WTC11 (cell line): ENCODE results near the gene NPAS1. TPM values are rescaled to one million over a fixed set of nuclear protein-coding genes. Genes with fewer than 3 reads are reported as not detected.
A peak's percentile ranks its signal among the peaks of the same experiment; 100 is the strongest.

Experiments
- ATAC-seq: fragments of 200-7000 bp; cut with Tn5 transposase; 2 replicates; pipeline ENCODE4 v1.10.0; 2021; ENCODE audit warnings: mild to moderate bottlenecking, moderate library complexity
- CTCF ChIA-PET: fragments of 300-600 bp; sonication (Branson Sonifier 250); formaldehyde crosslinking; loops from one replicate; lab custom pipeline; 2021; ENCODE audit warnings: antibody characterized with exemption; lab: Charles Lee
- POLR2A ChIA-PET: fragments of 350-600 bp; sonication (Branson Sonifier 250); formaldehyde crosslinking; loops from one replicate; lab custom pipeline; 2021; ENCODE audit warnings: antibody characterized with exemption; lab: Charles Lee
- DNase-seq: peaks from one replicate; pipeline ENCODE4 v3.0.0; 2021; ENCODE audit warnings: low spot score
- H3K27ac Mint-ChIP-seq: 2 replicates; pipeline ENCODE4 v1.8.0; 2021; ENCODE audit warnings: mixed read lengths
- H3K27me3 Mint-ChIP-seq: 2 replicates; pipeline ENCODE4 v1.8.0; 2021; ENCODE audit warnings: low read depth, mild to moderate bottlenecking, moderate library complexity, mixed read lengths
- H3K36me3 Mint-ChIP-seq: 2 replicates; pipeline ENCODE4 v1.8.0; 2021; ENCODE audit warnings: mixed read lengths
- H3K4me1 Mint-ChIP-seq: 2 replicates; pipeline ENCODE4 v1.8.0; 2022; ENCODE audit warnings: mixed read lengths
- H3K4me3 Mint-ChIP-seq: 2 replicates; pipeline ENCODE4 v1.8.0; 2021; ENCODE audit warnings: mild to moderate bottlenecking, moderate library complexity, mixed read lengths
- H3K9me3 Mint-ChIP-seq: 2 replicates; pipeline ENCODE4 v1.8.0; 2021; ENCODE audit warnings: mixed read lengths
- ESRRA ChIP-seq: sonication (generic); formaldehyde crosslinking; IDR thresholded peaks from 2 replicates; pipeline ENCODE4 v1.8.1; 2022; ENCODE audit warnings: mild to moderate bottlenecking, missing genetic modification reagents, borderline replicate concordance
- ETV6 ChIP-seq: sonication (generic); formaldehyde crosslinking; IDR thresholded peaks from 2 replicates; pipeline ENCODE4 v1.8.1; 2022; ENCODE audit warnings: mild to moderate bottlenecking, missing genetic modification reagents
- GABPB1 ChIP-seq: sonication (generic); formaldehyde crosslinking; IDR thresholded peaks from 2 replicates; pipeline ENCODE4 v1.8.1; 2023; ENCODE audit warnings: mild to moderate bottlenecking, missing genetic modification reagents
- NR1H2 ChIP-seq: sonication (generic); formaldehyde crosslinking; IDR thresholded peaks from 2 replicates; pipeline ENCODE4 v1.9.0; 2021; ENCODE audit warnings: mild to moderate bottlenecking, moderate library complexity, missing genetic modification reagents
- OVOL2 ChIP-seq: fragments of 250-450 bp; sonication (Bioruptor Pico); IDR thresholded peaks from 2 replicates; pipeline ENCODE4 v1.9.0; 2021; ENCODE audit warnings: mild to moderate bottlenecking, borderline replicate concordance
- SMAD3 ChIP-seq: sonication (generic); formaldehyde crosslinking; IDR thresholded peaks from 2 replicates; pipeline ENCODE4 v1.8.0; 2022; ENCODE audit warnings: missing genetic modification reagents, mild to moderate bottlenecking, borderline replicate concordance
- ZNF219 ChIP-seq: sonication (generic); formaldehyde crosslinking; IDR thresholded peaks from 2 replicates; pipeline ENCODE4 v1.8.0; 2023; ENCODE audit warnings: missing genetic modification reagents, mild to moderate bottlenecking, borderline replicate concordance
- ZNF317 ChIP-seq: sonication (generic); formaldehyde crosslinking; IDR thresholded peaks from 2 replicates; pipeline ENCODE4 v1.8.1; 2023; ENCODE audit warnings: low read depth, mild to moderate bottlenecking, moderate library complexity, missing genetic modification reagents, borderline replicate concordance
- ZNF671 ChIP-seq: fragments of 250-450 bp; sonication (Bioruptor Pico); IDR thresholded peaks from 2 replicates; pipeline ENCODE4 v1.8.0; 2021; ENCODE audit warnings: mild to moderate bottlenecking
- total RNA-seq: library from RNA; stranded (reverse); gene quantifications from 3 replicates; pipeline ENCODE4 v1.2.3, GENCODE V29; 2021
- TF ChIP-seq, protein P1 (sequence below): fragments of 250-450 bp; sonication (Bioruptor Pico); IDR thresholded peaks from 2 replicates; pipeline ENCODE4 v1.8.0; 2021; ENCODE audit warnings: mild to moderate bottlenecking
- TF ChIP-seq, protein P2 (sequence below): sonication (generic); formaldehyde crosslinking; IDR thresholded peaks from 2 replicates; pipeline ENCODE4 v1.8.0; 2022; ENCODE audit warnings: missing genetic modification reagents
- TF ChIP-seq, protein P3 (sequence below): sonication (generic); formaldehyde crosslinking; IDR thresholded peaks from 2 replicates; pipeline ENCODE4 v1.8.1; 2022; ENCODE audit warnings: low read depth, mild to moderate bottlenecking, moderate library complexity, missing genetic modification reagents, borderline replicate concordance
- TF ChIP-seq, protein P4 (sequence below): fragments of 200-600 bp; IDR thresholded peaks from 2 replicates; pipeline ENCODE4 v1.8.0; 2022; ENCODE audit warnings: antibody characterized with exemption
- TF ChIP-seq, protein P5 (sequence below): fragments of 250-450 bp; sonication (Bioruptor Pico); IDR thresholded peaks from 2 replicates; pipeline ENCODE4 v1.9.0; 2021; ENCODE audit warnings: mild to moderate bottlenecking
- TF ChIP-seq, protein P6 (sequence below): sonication (generic); formaldehyde crosslinking; conservative IDR thresholded peaks from 2 replicates; pipeline ENCODE4 v1.8.1; 2022; ENCODE audit warnings: mild to moderate bottlenecking, missing genetic modification reagents
- TF ChIP-seq, protein P7 (sequence below): fragments of 250-450 bp; sonication (Bioruptor Pico); IDR thresholded peaks from 2 replicates; pipeline ENCODE4 v1.9.0; 2021; ENCODE audit warnings: mild to moderate bottlenecking

Gene NPAS1
- total RNA-seq, 1 experiment from 2014 or later = 6.8 TPM

DNA sequence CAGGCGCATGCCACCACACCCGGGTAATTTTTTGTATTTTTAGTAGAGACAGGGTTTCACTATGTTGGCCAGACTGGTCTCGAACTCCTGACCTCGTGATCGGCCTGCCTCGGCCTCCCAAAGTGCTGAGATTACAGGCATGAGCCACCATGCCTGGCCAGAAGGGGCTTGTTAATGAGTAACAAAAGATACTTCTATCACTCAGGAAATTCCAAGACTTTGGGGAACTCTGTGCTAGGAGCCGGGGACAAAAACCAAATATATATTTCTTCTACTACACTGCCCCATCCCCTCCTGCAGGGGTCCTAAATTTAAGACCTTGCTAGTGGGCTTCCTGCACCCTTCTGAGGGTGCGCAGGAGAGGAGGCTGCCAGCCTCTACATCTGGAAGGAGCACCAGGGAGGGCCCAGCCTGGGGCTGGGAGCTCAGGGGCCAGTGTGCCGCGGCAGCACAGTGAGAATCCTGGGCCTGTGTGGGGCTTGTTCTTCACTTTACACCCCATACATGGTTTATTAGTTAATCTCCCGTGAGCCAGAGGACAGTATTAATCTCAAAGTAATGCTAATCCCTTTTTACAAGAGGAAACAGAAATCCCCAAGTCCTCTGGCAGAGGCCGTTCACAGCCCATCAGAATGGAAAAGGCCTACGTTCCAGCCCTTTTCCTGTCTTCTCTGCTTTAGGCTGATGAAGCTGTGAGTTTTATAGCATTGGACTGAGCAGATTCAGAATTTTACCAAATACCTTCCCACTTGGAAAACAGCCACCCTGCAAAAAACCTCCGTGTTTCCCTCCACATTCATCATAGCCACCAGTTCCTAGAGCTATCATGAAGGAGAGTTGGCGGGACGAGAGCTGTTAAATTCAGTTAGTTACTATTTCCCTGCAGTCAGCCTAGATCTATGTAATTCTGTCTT is 44.4 kb upstream of the NPAS1 start (continued):
- TF ChIP-seq, protein P1, sequence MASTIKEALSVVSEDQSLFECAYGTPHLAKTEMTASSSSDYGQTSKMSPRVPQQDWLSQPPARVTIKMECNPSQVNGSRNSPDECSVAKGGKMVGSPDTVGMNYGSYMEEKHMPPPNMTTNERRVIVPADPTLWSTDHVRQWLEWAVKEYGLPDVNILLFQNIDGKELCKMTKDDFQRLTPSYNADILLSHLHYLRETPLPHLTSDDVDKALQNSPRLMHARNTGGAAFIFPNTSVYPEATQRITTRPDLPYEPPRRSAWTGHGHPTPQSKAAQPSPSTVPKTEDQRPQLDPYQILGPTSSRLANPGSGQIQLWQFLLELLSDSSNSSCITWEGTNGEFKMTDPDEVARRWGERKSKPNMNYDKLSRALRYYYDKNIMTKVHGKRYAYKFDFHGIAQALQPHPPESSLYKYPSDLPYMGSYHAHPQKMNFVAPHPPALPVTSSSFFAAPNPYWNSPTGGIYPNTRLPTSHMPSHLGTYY (CRISPR knock-in tag) = no peak
- TF ChIP-seq, protein P2, sequence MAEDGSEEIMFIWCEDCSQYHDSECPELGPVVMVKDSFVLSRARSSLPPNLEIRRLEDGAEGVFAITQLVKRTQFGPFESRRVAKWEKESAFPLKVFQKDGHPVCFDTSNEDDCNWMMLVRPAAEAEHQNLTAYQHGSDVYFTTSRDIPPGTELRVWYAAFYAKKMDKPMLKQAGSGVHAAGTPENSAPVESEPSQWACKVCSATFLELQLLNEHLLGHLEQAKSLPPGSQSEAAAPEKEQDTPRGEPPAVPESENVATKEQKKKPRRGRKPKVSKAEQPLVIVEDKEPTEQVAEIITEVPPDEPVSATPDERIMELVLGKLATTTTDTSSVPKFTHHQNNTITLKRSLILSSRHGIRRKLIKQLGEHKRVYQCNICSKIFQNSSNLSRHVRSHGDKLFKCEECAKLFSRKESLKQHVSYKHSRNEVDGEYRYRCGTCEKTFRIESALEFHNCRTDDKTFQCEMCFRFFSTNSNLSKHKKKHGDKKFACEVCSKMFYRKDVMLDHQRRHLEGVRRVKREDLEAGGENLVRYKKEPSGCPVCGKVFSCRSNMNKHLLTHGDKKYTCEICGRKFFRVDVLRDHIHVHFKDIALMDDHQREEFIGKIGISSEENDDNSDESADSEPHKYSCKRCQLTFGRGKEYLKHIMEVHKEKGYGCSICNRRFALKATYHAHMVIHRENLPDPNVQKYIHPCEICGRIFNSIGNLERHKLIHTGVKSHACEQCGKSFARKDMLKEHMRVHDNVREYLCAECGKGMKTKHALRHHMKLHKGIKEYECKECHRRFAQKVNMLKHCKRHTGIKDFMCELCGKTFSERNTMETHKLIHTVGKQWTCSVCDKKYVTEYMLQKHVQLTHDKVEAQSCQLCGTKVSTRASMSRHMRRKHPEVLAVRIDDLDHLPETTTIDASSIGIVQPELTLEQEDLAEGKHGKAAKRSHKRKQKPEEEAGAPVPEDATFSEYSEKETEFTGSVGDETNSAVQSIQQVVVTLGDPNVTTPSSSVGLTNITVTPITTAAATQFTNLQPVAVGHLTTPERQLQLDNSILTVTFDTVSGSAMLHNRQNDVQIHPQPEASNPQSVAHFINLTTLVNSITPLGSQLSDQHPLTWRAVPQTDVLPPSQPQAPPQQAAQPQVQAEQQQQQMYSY (CRISPR knock-in tag) = no peak
- TF ChIP-seq, protein P3, sequence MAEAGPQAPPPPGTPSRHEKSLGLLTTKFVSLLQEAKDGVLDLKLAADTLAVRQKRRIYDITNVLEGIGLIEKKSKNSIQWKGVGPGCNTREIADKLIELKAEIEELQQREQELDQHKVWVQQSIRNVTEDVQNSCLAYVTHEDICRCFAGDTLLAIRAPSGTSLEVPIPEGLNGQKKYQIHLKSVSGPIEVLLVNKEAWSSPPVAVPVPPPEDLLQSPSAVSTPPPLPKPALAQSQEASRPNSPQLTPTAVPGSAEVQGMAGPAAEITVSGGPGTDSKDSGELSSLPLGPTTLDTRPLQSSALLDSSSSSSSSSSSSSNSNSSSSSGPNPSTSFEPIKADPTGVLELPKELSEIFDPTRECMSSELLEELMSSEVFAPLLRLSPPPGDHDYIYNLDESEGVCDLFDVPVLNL (CRISPR knock-in tag) = no peak
- TF ChIP-seq GABPB1 (CRISPR knock-in tag) (no peak), OVOL2 (CRISPR knock-in tag) (no peak), ZNF317 (CRISPR knock-in tag) (no peak)

DNA sequence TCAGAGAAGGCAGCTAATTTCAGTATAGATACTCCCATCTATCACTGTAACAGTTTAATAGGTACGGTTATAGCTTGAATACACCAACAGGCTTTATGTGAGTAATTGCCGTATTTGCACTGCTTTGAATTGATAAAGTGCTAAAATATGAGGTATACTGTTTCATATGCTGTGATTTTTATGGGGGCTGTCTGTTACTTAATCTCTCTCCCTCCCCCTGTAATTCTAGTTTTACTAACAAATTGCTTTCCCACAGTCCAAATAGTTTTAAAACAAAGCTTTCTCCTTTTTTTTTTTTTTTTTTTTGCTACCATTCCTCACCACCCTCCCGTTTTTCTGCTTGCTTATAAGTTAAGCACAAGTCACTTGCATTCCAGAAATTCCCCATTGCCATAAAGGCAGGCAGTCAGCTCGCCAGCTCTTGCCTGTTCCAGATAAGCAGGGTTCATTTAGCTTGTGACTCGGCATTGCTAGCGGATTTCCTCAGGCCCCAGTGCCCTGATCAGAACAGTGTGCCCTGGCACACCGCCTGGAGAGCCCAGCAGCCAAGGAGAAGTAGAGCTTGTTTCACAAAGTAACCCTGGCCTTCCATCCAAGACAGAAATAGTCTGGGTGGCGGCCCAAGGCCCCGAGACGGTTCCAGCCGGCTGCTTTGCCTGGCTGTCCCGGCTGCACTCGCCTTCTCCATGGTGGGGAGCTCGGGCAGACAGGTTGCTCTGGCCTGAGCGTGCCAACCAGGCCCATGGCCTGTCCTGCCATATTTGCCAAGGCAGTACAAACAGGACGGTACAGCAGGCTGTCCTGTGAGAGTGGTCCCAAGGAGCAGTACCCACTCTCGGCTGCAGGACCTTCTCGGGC is 43.5 kb upstream of the NPAS1 start:
- CTCF ChIA-PET = interaction anchor here (0.5 to 3.7 kb wide), 20 partner anchors 8 to 789 kb away, joined by 3 to 23 read pairs (median 4); partner anchors contain the start of genes NPAS1 and PRKD2
- POLR2A ChIA-PET = interaction anchor here (0.5 to 0.8 kb wide), 4 partner anchors 10 to 100 kb away, joined by 3 to 5 read pairs (median 4); no protein-coding TSS in a partner anchor
- Mint-ChIP-seq H3K4me1 (peaks cover 46% of the 10 kb centered on the region), H3K27ac (peak overlapping the region; percentile 91), H3K27me3 (no peaks in the 10 kb centered on the region), H3K36me3 (no peaks in the 10 kb centered on the region), H3K9me3 (no peaks in the 10 kb centered on the region), H3K4me3 (0 out of 2 replicates have a peak overlapping the region, but pooled peaks have one; percentile 2)
- peak; percentile 46 for ATAC-seq
- DNase-seq = peak; percentile 40
- TF ChIP-seq, protein P4, sequence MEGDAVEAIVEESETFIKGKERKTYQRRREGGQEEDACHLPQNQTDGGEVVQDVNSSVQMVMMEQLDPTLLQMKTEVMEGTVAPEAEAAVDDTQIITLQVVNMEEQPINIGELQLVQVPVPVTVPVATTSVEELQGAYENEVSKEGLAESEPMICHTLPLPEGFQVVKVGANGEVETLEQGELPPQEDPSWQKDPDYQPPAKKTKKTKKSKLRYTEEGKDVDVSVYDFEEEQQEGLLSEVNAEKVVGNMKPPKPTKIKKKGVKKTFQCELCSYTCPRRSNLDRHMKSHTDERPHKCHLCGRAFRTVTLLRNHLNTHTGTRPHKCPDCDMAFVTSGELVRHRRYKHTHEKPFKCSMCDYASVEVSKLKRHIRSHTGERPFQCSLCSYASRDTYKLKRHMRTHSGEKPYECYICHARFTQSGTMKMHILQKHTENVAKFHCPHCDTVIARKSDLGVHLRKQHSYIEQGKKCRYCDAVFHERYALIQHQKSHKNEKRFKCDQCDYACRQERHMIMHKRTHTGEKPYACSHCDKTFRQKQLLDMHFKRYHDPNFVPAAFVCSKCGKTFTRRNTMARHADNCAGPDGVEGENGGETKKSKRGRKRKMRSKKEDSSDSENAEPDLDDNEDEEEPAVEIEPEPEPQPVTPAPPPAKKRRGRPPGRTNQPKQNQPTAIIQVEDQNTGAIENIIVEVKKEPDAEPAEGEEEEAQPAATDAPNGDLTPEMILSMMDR = no peak
- TF ChIP-seq, protein P2 (CRISPR knock-in tag) = no peak
- TF ChIP-seq ESRRA (CRISPR knock-in tag) = no peak
- no peak for TF ChIP-seq ZNF671 (CRISPR knock-in tag)
- no peak for TF ChIP-seq SMAD3
- TF ChIP-seq, protein P5, sequence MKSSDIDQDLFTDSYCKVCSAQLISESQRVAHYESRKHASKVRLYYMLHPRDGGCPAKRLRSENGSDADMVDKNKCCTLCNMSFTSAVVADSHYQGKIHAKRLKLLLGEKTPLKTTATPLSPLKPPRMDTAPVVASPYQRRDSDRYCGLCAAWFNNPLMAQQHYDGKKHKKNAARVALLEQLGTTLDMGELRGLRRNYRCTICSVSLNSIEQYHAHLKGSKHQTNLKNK (CRISPR knock-in tag) = no peak
- TF ChIP-seq NR1H2 = no peak
- TF ChIP-seq, protein P6, sequence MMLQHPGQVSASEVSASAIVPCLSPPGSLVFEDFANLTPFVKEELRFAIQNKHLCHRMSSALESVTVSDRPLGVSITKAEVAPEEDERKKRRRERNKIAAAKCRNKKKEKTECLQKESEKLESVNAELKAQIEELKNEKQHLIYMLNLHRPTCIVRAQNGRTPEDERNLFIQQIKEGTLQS (CRISPR knock-in tag) = no peak
- TF ChIP-seq, protein P7, sequence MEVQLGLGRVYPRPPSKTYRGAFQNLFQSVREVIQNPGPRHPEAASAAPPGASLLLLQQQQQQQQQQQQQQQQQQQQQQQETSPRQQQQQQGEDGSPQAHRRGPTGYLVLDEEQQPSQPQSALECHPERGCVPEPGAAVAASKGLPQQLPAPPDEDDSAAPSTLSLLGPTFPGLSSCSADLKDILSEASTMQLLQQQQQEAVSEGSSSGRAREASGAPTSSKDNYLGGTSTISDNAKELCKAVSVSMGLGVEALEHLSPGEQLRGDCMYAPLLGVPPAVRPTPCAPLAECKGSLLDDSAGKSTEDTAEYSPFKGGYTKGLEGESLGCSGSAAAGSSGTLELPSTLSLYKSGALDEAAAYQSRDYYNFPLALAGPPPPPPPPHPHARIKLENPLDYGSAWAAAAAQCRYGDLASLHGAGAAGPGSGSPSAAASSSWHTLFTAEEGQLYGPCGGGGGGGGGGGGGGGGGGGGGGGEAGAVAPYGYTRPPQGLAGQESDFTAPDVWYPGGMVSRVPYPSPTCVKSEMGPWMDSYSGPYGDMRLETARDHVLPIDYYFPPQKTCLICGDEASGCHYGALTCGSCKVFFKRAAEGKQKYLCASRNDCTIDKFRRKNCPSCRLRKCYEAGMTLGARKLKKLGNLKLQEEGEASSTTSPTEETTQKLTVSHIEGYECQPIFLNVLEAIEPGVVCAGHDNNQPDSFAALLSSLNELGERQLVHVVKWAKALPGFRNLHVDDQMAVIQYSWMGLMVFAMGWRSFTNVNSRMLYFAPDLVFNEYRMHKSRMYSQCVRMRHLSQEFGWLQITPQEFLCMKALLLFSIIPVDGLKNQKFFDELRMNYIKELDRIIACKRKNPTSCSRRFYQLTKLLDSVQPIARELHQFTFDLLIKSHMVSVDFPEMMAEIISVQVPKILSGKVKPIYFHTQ (CRISPR knock-in tag) = no peak
- TF ChIP-seq ETV6 (CRISPR knock-in tag) = no peak
- no peak for TF ChIP-seq ZNF219
